GM21528 (cell line): ENCODE results near the gene TCF3.

Experiments used
- ATAC-seq: cut with Tn5 transposase; IDR thresholded peaks from one replicate; pipeline ENCODE4 v1.9.1; 2021; ENCODE audit warnings: mild to moderate bottlenecking, moderate library complexity; ENCODE audit not compliant: unreplicated experiment, low FRiP score

Gene TCF3

GRCh38 chr19:1613808-1614570, 38.4 kb downstream of the TCF3 start:
- no peak for ATAC-seq

GRCh38 chr19:1613146-1613545, 39.3 kb downstream of the TCF3 start:
- no peak for ATAC-seq

GRCh38 chr19:1612114-1613086, 40.0 kb downstream of the TCF3 start:
- ATAC-seq: no peak

- no peak for ATAC-seq
Measured at GRCh38 chr19:1611353-1611752, 41.1 kb downstream of the TCF3 start.

- no peak for ATAC-seq
Measured at GRCh38 chr19:1610579-1610978, 41.8 kb downstream of the TCF3 start.

GRCh38 chr19:1609680-1610474, 42.5 kb downstream of the TCF3 start:
- no peak for ATAC-seq

GRCh38 chr19:1609103-1609396, 43.4 kb downstream of the TCF3 start:
- ATAC-seq: no peak

- no peak for ATAC-seq
Measured at GRCh38 chr19:1608359-1609102, 43.9 kb downstream of the TCF3 start.

- ATAC-seq: no peak
Measured at GRCh38 chr19:1606138-1606651, 46.2 kb downstream of the TCF3 start.

- ATAC-seq: peak; percentile 72
Measured at GRCh38 chr19:1605236-1606137, 46.9 kb downstream of the TCF3 start, which contains the start of gene UQCR11. Gene UQCR11, minus strand, starts transcription at chr19:1605462. Its CDS starts 53 bp downstream, at chr19:1605409.

GRCh38 chr19:1602091-1602707, 50.2 kb downstream of the TCF3 start:
- no peak for ATAC-seq

- ATAC-seq: no peak
Measured at GRCh38 chr19:1601613-1602064, 50.8 kb downstream of the TCF3 start.

GRCh38 chr19:1599460-1599846, 53.0 kb downstream of the TCF3 start:
- ATAC-seq: no peak

GRCh38 chr19:1598777-1599459, 53.5 kb downstream of the TCF3 start:
- no peak for ATAC-seq

GRCh38 chr19:1593501-1593772, 59.0 kb downstream of the TCF3 start:
- no peak for ATAC-seq

- ATAC-seq: peak; percentile 62
Measured at GRCh38 chr19:1592755-1593500, 59.5 kb downstream of the TCF3 start, which contains the start of gene MBD3. Gene MBD3, minus strand, starts transcription at chr19:1592865. Its CDS starts 234 bp downstream, at chr19:1592631.
